Measurements from ENCODE around the gene CACNG4. TPM values are rescaled to one million over a fixed set of nuclear protein-coding genes. Genes with fewer than 3 reads are reported as not detected.

The CACNG4 gene
- total RNA-seq, 1 experiment from 2014 or later: 6.3 TPM

DNA sequence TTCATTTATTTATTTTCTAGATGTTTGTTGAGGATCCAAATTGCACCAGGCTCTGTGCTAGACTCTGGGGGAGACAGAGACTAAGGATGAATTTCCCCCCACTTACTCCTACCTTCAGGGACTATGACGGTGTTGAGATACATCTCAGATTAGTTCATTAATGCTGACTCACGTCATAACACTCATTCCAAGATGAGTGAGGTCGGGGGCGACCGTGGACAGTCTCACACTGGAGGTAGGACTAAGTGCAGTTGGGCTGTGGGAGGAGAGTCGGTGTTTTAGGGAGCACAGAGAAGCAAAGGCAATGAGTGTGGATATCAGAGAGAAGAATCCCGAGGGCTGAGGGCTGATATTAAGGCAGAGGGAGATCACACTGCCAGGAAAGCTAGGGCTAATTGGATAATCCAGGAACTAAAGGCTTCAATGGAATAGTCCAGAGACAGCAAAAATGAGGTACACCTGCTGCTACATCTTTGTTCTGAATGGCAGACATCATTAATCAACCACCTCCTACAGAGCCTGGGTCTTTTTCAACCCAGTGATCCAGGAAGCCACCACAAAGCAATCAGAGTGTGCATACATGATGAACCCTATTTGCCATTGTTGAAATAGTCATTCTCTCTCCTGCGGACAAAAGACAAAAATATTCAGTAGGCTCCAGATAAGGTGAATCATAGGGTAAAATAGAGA lies 38.6 kb upstream of the CACNG4 start:
- no peak overlapping the region for H3T11ph ChIP-seq (ENCODE audit: low read length)
- H3K9me3 ChIP-seq (ENCODE audit: control insufficient read depth, low read depth, low read length): no peaks in the 10 kb centered on the region
- no peaks in the 10 kb centered on the region for H4K20me1 ChIP-seq (ENCODE audit: control insufficient read depth, insufficient read depth, insufficient read length)
- no peak overlapping the region for H3K4ac ChIP-seq (ENCODE audit: low read depth, low read length)
- H3K56ac ChIP-seq (ENCODE audit: insufficient read length, low read depth, low read length): no peak overlapping the region
- H2AFZ ChIP-seq (ENCODE audit: low read length): no peak overlapping the region
- no peaks in the 10 kb centered on the region for H3K79me1 ChIP-seq (ENCODE audit: insufficient read depth, low read depth, low read length, poor library complexity, severe bottlenecking)
- H2BK12ac ChIP-seq (ENCODE audit: insufficient read length, low read depth, low read length): no peak overlapping the region
- H2AK5ac ChIP-seq (ENCODE audit: insufficient read length, low read length): no peak overlapping the region
- TF ChIP-seq, protein P1, sequence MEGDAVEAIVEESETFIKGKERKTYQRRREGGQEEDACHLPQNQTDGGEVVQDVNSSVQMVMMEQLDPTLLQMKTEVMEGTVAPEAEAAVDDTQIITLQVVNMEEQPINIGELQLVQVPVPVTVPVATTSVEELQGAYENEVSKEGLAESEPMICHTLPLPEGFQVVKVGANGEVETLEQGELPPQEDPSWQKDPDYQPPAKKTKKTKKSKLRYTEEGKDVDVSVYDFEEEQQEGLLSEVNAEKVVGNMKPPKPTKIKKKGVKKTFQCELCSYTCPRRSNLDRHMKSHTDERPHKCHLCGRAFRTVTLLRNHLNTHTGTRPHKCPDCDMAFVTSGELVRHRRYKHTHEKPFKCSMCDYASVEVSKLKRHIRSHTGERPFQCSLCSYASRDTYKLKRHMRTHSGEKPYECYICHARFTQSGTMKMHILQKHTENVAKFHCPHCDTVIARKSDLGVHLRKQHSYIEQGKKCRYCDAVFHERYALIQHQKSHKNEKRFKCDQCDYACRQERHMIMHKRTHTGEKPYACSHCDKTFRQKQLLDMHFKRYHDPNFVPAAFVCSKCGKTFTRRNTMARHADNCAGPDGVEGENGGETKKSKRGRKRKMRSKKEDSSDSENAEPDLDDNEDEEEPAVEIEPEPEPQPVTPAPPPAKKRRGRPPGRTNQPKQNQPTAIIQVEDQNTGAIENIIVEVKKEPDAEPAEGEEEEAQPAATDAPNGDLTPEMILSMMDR (conservative IDR thresholded peaks at IDR 0.05): no peak
- no peak overlapping the region for H3K9ac ChIP-seq (ENCODE audit: extremely low read depth, insufficient read length, low read length)
- no peak overlapping the region for H2BK20ac ChIP-seq (ENCODE audit: low read depth, low read length, poor library complexity, severe bottlenecking)
- no peak overlapping the region for H3K27ac ChIP-seq (ENCODE audit: insufficient read length, low read depth, low read length)
- WGBS (ENCODE audit: extremely low coverage, insufficient read length, low lambda C conversion rate): no CpG with 5 or more reads among the region's 8 CpGs
- no peak overlapping the region for H4K5ac ChIP-seq (ENCODE audit: insufficient read length, low read depth, low read length)
- H4K91ac ChIP-seq (ENCODE audit: insufficient read length, low read depth, low read length): no peak overlapping the region
- no peaks in the 10 kb centered on the region for H3K27me3 ChIP-seq (ENCODE audit: insufficient read depth, low read length)
- peaks cover 6% of the 10 kb centered on the region in 2 experiments for H3K4me1 Mint-ChIP-seq
- H3K23me2 ChIP-seq (ENCODE audit: insufficient read length, low read depth, low read length, poor library complexity, severe bottlenecking): no peaks in the 10 kb centered on the region
- no peak overlapping the region for H2BK5ac ChIP-seq (ENCODE audit: insufficient read length, low read length)
- no peak for DNase-seq
- H3K27me3 Mint-ChIP-seq (ENCODE audit: low read depth): peaks cover 8% of the 10 kb centered on the region
- H3K14ac ChIP-seq (ENCODE audit: insufficient read depth, low read length): no peak overlapping the region
- no peak overlapping the region for H3K4me3 Mint-ChIP-seq
- H3K18ac ChIP-seq (ENCODE audit: insufficient read length, low read depth, low read length): no peak overlapping the region
- H3K9me3 Mint-ChIP-seq: peaks cover 2 to 4% of the 10 kb centered on the region in 2 experiments; a peak in 4 of 5 replicates
- no peak overlapping the region for H2BK15ac ChIP-seq (ENCODE audit: low read depth, low read length)
- H3K27ac Mint-ChIP-seq: no peak overlapping the region
- no peaks in the 10 kb centered on the region for H3K4me1 ChIP-seq (ENCODE audit: insufficient read depth, low read length)
- no peak overlapping the region for H3K4me2 ChIP-seq (ENCODE audit: insufficient read depth, insufficient read length, low read length)
- no peaks in the 10 kb centered on the region for H3K79me2 ChIP-seq (ENCODE audit: insufficient read depth, low read length)
- no peak overlapping the region for H4K8ac ChIP-seq (replicated peaks; ENCODE audit: insufficient read length, low read depth, low read length)
- no peak overlapping the region for H2BK120ac ChIP-seq (ENCODE audit: low read depth, low read length, poor library complexity, severe bottlenecking)
- H3K23ac ChIP-seq (ENCODE audit: insufficient read length, low read depth, low read length): no peak overlapping the region
- H3K36me3 Mint-ChIP-seq (ENCODE audit: insufficient read depth in 1 of 3, low read depth in 3 of 3): no peaks in the 10 kb centered on the region; a peak in 1 of 7 replicates

Measured in H9 (cell line).